ENCODE data around the gene KIF16B.
"Not testable (repeated sequence)": the region's sequence is repeated elsewhere in the genome, so short reads cannot be mapped to it uniquely, and the experiment has no call there.

The KIF16B gene

GRCh38 chr20:16574656-16575355 lies 1.6 kb upstream of the KIF16B start:
- Histone ChIP-seq H3K79me2 (ENCODE audit: control insufficient read depth, insufficient read depth, low read length, unreplicated experiment) (peaks cover 13% of the 10 kb centered on the region), H2AFZ (ENCODE audit: low read length, unreplicated experiment) (peak overlapping the region; percentile 97), H3K4me1 (ENCODE audit: control insufficient read depth, insufficient read depth, low read length, unreplicated experiment) (peaks cover 21% of the 10 kb centered on the region), H3K27me3 (ENCODE audit: insufficient read depth, low read length) (no peaks in the 10 kb centered on the region), H3K36me3 (ENCODE audit: insufficient read depth, low read length) (no peaks in the 10 kb centered on the region), H3K27ac (ENCODE audit: low read depth, low read length) (peak overlapping the region; percentile 9; the same call in 1 of the 2 replicates), H3K4me3 (ENCODE audit: low read depth, low read length) (peak overlapping the region; percentile 79)

- Histone ChIP-seq H3K36me3 (ENCODE audit: insufficient read depth, low read length) (no peaks in the 10 kb centered on the region), H2AFZ (ENCODE audit: low read length, unreplicated experiment) (no peak overlapping the region), H3K27me3 (ENCODE audit: insufficient read depth, low read length) (no peaks in the 10 kb centered on the region), H3K4me1 (ENCODE audit: control insufficient read depth, insufficient read depth, low read length, unreplicated experiment) (peaks cover 13% of the 10 kb centered on the region), H3K79me2 (ENCODE audit: control insufficient read depth, insufficient read depth, low read length, unreplicated experiment) (peaks cover 13% of the 10 kb centered on the region), H3K27ac (ENCODE audit: low read depth, low read length) (no peak overlapping the region), H3K4me3 (ENCODE audit: low read depth, low read length) (no peak overlapping the region)
These were observed 1.9 kb downstream of the KIF16B start for GRCh38 chr20:16571333-16571732.

GRCh38 chr20:16569246-16570153 lies 3.7 kb downstream of the KIF16B start:
- no peak overlapping the region for H2AFZ ChIP-seq (ENCODE audit: low read length, unreplicated experiment)
- no peaks in the 10 kb centered on the region for H3K36me3 ChIP-seq (ENCODE audit: insufficient read depth, low read length)
- no peaks in the 10 kb centered on the region for H3K27me3 ChIP-seq (ENCODE audit: insufficient read depth, low read length)
- peaks cover 13% of the 10 kb centered on the region for H3K79me2 ChIP-seq (ENCODE audit: control insufficient read depth, insufficient read depth, low read length, unreplicated experiment)
- H3K4me3 ChIP-seq (ENCODE audit: low read depth, low read length): no peak overlapping the region
- no peak overlapping the region for H3K27ac ChIP-seq (ENCODE audit: low read depth, low read length)
- peaks cover 11% of the 10 kb centered on the region for H3K4me1 ChIP-seq (ENCODE audit: control insufficient read depth, insufficient read depth, low read length, unreplicated experiment)

GRCh38 chr20:16566080-16566479 lies 7.2 kb downstream of the KIF16B start:
- Histone ChIP-seq H3K4me3 (ENCODE audit: low read depth, low read length) (no peak overlapping the region), H3K36me3 (ENCODE audit: insufficient read depth, low read length) (no peaks in the 10 kb centered on the region), H3K4me1 (ENCODE audit: control insufficient read depth, insufficient read depth, low read length, unreplicated experiment) (no peaks in the 10 kb centered on the region), H2AFZ (ENCODE audit: low read length, unreplicated experiment) (no peak overlapping the region), H3K27me3 (ENCODE audit: insufficient read depth, low read length) (no peaks in the 10 kb centered on the region), H3K27ac (ENCODE audit: low read depth, low read length) (no peak overlapping the region), H3K79me2 (ENCODE audit: control insufficient read depth, insufficient read depth, low read length, unreplicated experiment) (peaks cover 5% of the 10 kb centered on the region)

GRCh38 chr20:16564079-16564478 lies 9.2 kb downstream of the KIF16B start:
- H3K27me3 ChIP-seq (ENCODE audit: insufficient read depth, low read length); H3K4me1 ChIP-seq (ENCODE audit: control insufficient read depth, insufficient read depth, low read length, unreplicated experiment); H3K4me3 ChIP-seq (ENCODE audit: low read depth, low read length); H3K36me3 ChIP-seq (ENCODE audit: insufficient read depth, low read length); H2AFZ ChIP-seq (ENCODE audit: low read length, unreplicated experiment); H3K27ac ChIP-seq (ENCODE audit: low read depth, low read length); H3K79me2 ChIP-seq (ENCODE audit: control insufficient read depth, insufficient read depth, low read length, unreplicated experiment): not testable (repeated sequence)

- no peaks in the 10 kb centered on the region for H3K36me3 ChIP-seq (ENCODE audit: insufficient read depth, low read length)
- peaks cover 4% of the 10 kb centered on the region for H3K79me2 ChIP-seq (ENCODE audit: control insufficient read depth, insufficient read depth, low read length, unreplicated experiment)
- no peaks in the 10 kb centered on the region for H3K27me3 ChIP-seq (ENCODE audit: insufficient read depth, low read length)
- no peak overlapping the region for H3K27ac ChIP-seq (ENCODE audit: low read depth, low read length)
- H2AFZ ChIP-seq (ENCODE audit: low read length, unreplicated experiment): no peak overlapping the region
- no peaks in the 10 kb centered on the region for H3K4me1 ChIP-seq (ENCODE audit: control insufficient read depth, insufficient read depth, low read length, unreplicated experiment)
- H3K4me3 ChIP-seq (ENCODE audit: low read depth, low read length): no peak overlapping the region
These were observed 10.0 kb downstream of the KIF16B start for GRCh38 chr20:16563066-16563806.

- Histone ChIP-seq H3K79me2 (ENCODE audit: control insufficient read depth, insufficient read depth, low read length, unreplicated experiment) (peaks cover 4% of the 10 kb centered on the region), H3K4me3 (ENCODE audit: low read depth, low read length) (no peak overlapping the region), H2AFZ (ENCODE audit: low read length, unreplicated experiment) (no peak overlapping the region), H3K27me3 (ENCODE audit: insufficient read depth, low read length) (no peaks in the 10 kb centered on the region), H3K27ac (ENCODE audit: low read depth, low read length) (no peak overlapping the region), H3K4me1 (ENCODE audit: control insufficient read depth, insufficient read depth, low read length, unreplicated experiment) (no peaks in the 10 kb centered on the region), H3K36me3 (ENCODE audit: insufficient read depth, low read length) (no peaks in the 10 kb centered on the region)
These were observed 11.0 kb downstream of the KIF16B start for GRCh38 chr20:16562259-16562658.

- peaks cover 4% of the 10 kb centered on the region for H3K79me2 ChIP-seq (ENCODE audit: control insufficient read depth, insufficient read depth, low read length, unreplicated experiment)
- no peak overlapping the region for H2AFZ ChIP-seq (ENCODE audit: low read length, unreplicated experiment)
- H3K36me3 ChIP-seq (ENCODE audit: insufficient read depth, low read length): no peaks in the 10 kb centered on the region
- H3K27me3 ChIP-seq (ENCODE audit: insufficient read depth, low read length): no peaks in the 10 kb centered on the region
- H3K4me1 ChIP-seq (ENCODE audit: control insufficient read depth, insufficient read depth, low read length, unreplicated experiment): peaks cover 12% of the 10 kb centered on the region
- H3K4me3 ChIP-seq (ENCODE audit: low read depth, low read length): no peak overlapping the region
- H3K27ac ChIP-seq (ENCODE audit: low read depth, low read length): no peak overlapping the region
These were observed 12.6 kb downstream of the KIF16B start for GRCh38 chr20:16560661-16561060.

GRCh38 chr20:16560216-16560615 lies 13.0 kb downstream of the KIF16B start:
- Histone ChIP-seq H3K36me3 (ENCODE audit: insufficient read depth, low read length) (no peaks in the 10 kb centered on the region), H3K79me2 (ENCODE audit: control insufficient read depth, insufficient read depth, low read length, unreplicated experiment) (peaks cover 5% of the 10 kb centered on the region), H3K27ac (ENCODE audit: low read depth, low read length) (no peak overlapping the region), H3K4me1 (ENCODE audit: control insufficient read depth, insufficient read depth, low read length, unreplicated experiment) (peaks cover 16% of the 10 kb centered on the region), H3K27me3 (ENCODE audit: insufficient read depth, low read length) (no peaks in the 10 kb centered on the region), H3K4me3 (ENCODE audit: low read depth, low read length) (no peak overlapping the region), H2AFZ (ENCODE audit: low read length, unreplicated experiment) (no peak overlapping the region)

GRCh38 chr20:16556301-16556700 lies 16.9 kb downstream of the KIF16B start:
- Histone ChIP-seq H3K27me3 (ENCODE audit: insufficient read depth, low read length) (no peaks in the 10 kb centered on the region), H3K27ac (ENCODE audit: low read depth, low read length) (peak overlapping the region; percentile 93), H2AFZ (ENCODE audit: low read length, unreplicated experiment) (no peak overlapping the region), H3K4me1 (ENCODE audit: control insufficient read depth, insufficient read depth, low read length, unreplicated experiment) (peaks cover 21% of the 10 kb centered on the region), H3K79me2 (ENCODE audit: control insufficient read depth, insufficient read depth, low read length, unreplicated experiment) (peaks cover 16% of the 10 kb centered on the region), H3K4me3 (ENCODE audit: low read depth, low read length) (peak overlapping the region; percentile 53; the same call in 1 of the 2 replicates), H3K36me3 (ENCODE audit: insufficient read depth, low read length) (no peaks in the 10 kb centered on the region)
